Osteoblast (primary cell): ENCODE measurements around the gene MROH2A. TPM values are rescaled to one million over a fixed set of nuclear protein-coding genes. Genes with fewer than 3 reads are reported as not detected.
"Not testable (repeated sequence)": the region's sequence is repeated elsewhere in the genome, so short reads cannot be mapped to it uniquely, and the experiment has no call there.

Experiments
- DNase-seq: peaks from one replicate; pipeline ENCODE4 v3.0.0; 2011; ENCODE audit warnings: low spot score, mixed read lengths; ENCODE audit not compliant: insufficient read length; ENCODE audit errors: missing footprints
- H2AFZ ChIP-seq: 2 replicates; pipeline ENCODE4 v1.6.0; 2011; ENCODE audit warnings: mild to moderate bottlenecking, low read length
- H3K27ac ChIP-seq: 2 replicates; pipeline ENCODE4 v1.5.1; 2011; ENCODE audit warnings: mild to moderate bottlenecking, low read depth, low read length, moderate library complexity
- H3K27me3 ChIP-seq: 2 replicates; pipeline ENCODE4 v1.6.0; 2012; ENCODE audit warnings: mild to moderate bottlenecking, control low read depth, inconsistent platforms, low read length, moderate library complexity; ENCODE audit not compliant: insufficient read depth
- H3K36me3 ChIP-seq: 2 replicates; pipeline ENCODE4 v1.5.1; 2011; ENCODE audit warnings: mild to moderate bottlenecking, low read length, control low read depth, moderate library complexity; ENCODE audit not compliant: insufficient read depth
- H3K4me1 ChIP-seq: 2 replicates; pipeline ENCODE4 v1.5.1; 2011; ENCODE audit warnings: mild to moderate bottlenecking, low read length, control low read depth, moderate library complexity; ENCODE audit not compliant: insufficient read depth
- H3K4me2 ChIP-seq: 2 replicates; pipeline ENCODE4 v1.6.0; 2011; ENCODE audit warnings: mild to moderate bottlenecking, low read length; ENCODE audit not compliant: insufficient read depth
- H3K4me3 ChIP-seq: fragments of 200-600 bp; sonication (generic); 3 replicates; pipeline ENCODE4 v1.5.1; 2012; ENCODE audit warnings: mild to moderate bottlenecking, low read length, inconsistent platforms; ENCODE audit not compliant: insufficient read depth
- H3K79me2 ChIP-seq: 2 replicates; pipeline ENCODE4 v1.6.0; 2012; ENCODE audit warnings: mild to moderate bottlenecking, low read length, control low read depth, inconsistent platforms; ENCODE audit not compliant: insufficient read depth
- H3K9me3 ChIP-seq: 2 replicates; pipeline ENCODE4 v1.5.1; 2011; ENCODE audit warnings: low read depth, low read length, control low read depth
- H4K20me1 ChIP-seq: 2 replicates; pipeline ENCODE4 v1.6.0; 2012; ENCODE audit warnings: mild to moderate bottlenecking, low read length, control low read depth; ENCODE audit not compliant: insufficient read depth
- total RNA-seq: library from RNA; depleted of rRNA; stranded (reverse); fragments of >200 nt; gene quantifications from 2 replicates; pipeline ENCODE4 v1.2.3, GENCODE V29; 2012
- TF ChIP-seq, protein P1 (sequence below): IDR thresholded peaks from 2 replicates; pipeline ENCODE4 v1.5.1; 2011; ENCODE audit warnings: mild to moderate bottlenecking, low read depth, low read length, moderate library complexity; ENCODE audit errors: extremely low read depth

MROH2A gene
- total RNA-seq, 1 donor, result not detected

DNA sequence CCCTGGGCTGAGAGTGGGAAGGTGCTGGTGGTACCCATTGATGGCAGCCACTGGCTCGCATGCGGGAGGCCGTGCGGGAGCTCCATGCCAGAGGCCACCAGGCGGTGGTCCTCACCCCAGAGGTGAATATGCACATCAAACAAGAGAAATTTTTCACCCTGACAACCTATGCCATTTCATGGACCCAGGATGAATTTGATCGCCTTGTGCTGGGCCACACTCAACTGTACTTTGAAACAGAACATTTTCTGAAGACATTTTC lies 30.9 kb upstream of the MROH2A start:
- H3K79me2 ChIP-seq, result no peaks in the 10 kb centered on the region
- H3K4me2 ChIP-seq, result no peak overlapping the region
- H3K36me3 ChIP-seq, result no peaks in the 10 kb centered on the region
- no peak overlapping the region for H2AFZ ChIP-seq
- H3K27ac ChIP-seq, result no peak overlapping the region
- no peak for DNase-seq
- no peak overlapping the region for H3K4me3 ChIP-seq
- TF ChIP-seq, protein P1, sequence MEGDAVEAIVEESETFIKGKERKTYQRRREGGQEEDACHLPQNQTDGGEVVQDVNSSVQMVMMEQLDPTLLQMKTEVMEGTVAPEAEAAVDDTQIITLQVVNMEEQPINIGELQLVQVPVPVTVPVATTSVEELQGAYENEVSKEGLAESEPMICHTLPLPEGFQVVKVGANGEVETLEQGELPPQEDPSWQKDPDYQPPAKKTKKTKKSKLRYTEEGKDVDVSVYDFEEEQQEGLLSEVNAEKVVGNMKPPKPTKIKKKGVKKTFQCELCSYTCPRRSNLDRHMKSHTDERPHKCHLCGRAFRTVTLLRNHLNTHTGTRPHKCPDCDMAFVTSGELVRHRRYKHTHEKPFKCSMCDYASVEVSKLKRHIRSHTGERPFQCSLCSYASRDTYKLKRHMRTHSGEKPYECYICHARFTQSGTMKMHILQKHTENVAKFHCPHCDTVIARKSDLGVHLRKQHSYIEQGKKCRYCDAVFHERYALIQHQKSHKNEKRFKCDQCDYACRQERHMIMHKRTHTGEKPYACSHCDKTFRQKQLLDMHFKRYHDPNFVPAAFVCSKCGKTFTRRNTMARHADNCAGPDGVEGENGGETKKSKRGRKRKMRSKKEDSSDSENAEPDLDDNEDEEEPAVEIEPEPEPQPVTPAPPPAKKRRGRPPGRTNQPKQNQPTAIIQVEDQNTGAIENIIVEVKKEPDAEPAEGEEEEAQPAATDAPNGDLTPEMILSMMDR, result no peak
- no peaks in the 10 kb centered on the region for H4K20me1 ChIP-seq
- H3K9me3 ChIP-seq, result peaks cover 3% of the 10 kb centered on the region
- peaks cover 3% of the 10 kb centered on the region for H3K4me1 ChIP-seq
- peaks cover 6% of the 10 kb centered on the region for H3K27me3 ChIP-seq

DNA sequence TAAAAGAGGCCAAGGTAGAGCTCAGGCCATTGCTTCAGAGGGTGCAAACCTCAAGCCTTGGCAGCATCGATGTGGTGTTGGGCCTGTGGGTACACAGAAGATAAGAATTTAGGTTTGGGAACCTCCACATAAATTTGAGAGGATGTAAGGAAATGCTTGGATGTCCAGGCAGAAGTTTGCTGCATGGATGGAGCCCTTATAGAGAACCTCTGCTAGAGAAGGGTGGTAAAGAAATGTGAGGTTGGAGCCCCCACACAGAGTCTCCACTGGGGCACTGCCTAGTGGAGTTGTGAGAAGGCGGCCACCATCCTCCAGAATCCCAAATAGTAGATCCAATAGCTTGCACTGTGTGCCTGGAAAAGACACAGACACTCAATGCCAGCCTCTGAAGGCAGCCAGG lies 27.4 kb upstream of the MROH2A start:
- H3K4me1 ChIP-seq, H3K9me3 ChIP-seq, DNase-seq, H3K4me3 ChIP-seq, H3K27me3 ChIP-seq, H2AFZ ChIP-seq, H4K20me1 ChIP-seq, H3K79me2 ChIP-seq, H3K27ac ChIP-seq, H3K4me2 ChIP-seq, H3K36me3 ChIP-seq: not testable (repeated sequence)

DNA sequence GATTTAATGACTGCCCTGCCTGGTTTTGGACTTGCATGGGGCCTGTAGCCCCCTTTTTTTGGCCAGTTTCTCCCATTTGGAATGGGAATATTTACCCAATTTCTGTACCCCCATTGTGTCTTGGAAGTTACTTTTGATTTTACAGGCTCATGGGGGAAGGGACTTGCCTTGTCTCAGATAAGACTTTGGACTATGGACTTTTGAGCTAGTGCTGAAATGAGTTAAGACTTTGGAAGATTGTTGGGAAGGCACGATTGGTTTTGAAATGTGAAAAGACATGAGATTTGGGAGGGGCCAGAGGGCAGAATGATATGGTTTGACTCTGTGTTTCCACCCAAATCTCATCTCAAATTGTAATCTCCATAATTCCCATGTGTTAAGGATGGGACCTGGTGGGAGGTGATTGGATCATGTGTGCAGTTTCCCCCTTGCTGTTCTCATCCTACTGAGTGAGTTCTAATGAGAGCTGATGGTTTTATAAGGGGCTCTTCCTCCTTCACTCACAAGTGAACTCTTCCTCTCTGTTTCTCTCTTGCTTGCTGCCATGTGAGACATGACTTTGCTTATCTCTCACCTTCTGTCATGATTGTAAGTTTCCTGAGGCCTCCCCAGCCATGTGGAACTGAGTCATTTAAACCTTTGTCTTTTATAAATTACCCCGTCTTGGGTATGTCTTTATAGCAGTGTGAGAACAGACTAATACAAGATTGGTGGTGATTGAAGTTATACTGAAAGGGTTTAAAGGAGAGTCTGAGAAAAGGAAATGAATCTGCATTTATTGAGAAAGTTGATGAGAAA lies 26.7 kb upstream of the MROH2A start:
- H3K4me2 ChIP-seq, H3K27me3 ChIP-seq, H3K36me3 ChIP-seq, H3K79me2 ChIP-seq, H3K27ac ChIP-seq, DNase-seq, H2AFZ ChIP-seq, H4K20me1 ChIP-seq, H3K4me1 ChIP-seq, H3K4me3 ChIP-seq, H3K9me3 ChIP-seq: not testable (repeated sequence)

DNA sequence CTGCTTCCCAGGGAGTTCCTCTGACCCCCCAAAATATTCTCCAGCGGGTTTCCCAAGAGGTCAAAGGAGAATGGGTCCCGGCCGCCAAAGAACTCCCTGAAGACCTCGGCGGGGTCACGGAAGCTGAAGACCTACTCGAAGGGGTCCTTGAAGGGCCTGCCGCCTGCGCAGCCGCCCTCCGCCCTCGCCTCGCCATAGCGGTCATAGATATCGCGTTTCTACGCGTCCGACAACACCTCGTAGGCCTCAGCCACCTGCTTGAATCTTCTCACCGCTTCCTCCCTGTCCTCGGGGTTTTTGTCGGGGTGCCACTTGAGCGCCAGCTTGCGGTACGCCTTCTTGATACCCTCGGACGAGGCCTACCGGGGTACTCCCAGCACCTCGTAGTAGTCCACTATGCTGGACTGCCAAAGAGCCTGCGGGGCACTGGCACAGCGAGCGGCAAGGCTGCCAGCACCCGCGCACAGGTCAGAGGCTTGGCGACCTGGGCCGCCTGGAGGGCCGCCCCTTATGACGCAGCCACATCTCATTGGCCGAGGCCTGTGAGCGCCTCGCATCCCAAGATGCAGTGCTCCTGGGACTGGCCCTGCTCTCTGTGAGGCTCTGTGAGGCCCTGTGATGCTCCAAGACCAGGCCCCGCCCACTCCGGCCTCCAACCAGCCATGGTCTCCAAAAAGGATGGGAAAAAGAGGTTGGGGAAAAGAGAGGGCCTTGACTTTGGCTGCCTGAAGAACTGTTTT lies 23.1 kb upstream of the MROH2A start:
- H3K9me3 ChIP-seq, result peaks cover 3% of the 10 kb centered on the region
- H3K4me3 ChIP-seq, result no peak overlapping the region
- H4K20me1 ChIP-seq, result no peaks in the 10 kb centered on the region
- peaks cover 3% of the 10 kb centered on the region for H3K27me3 ChIP-seq
- no peak overlapping the region for H2AFZ ChIP-seq
- TF ChIP-seq, protein P1, result no peak
- H3K4me1 ChIP-seq, result peaks cover 5% of the 10 kb centered on the region
- H3K79me2 ChIP-seq, result no peaks in the 10 kb centered on the region
- no peak overlapping the region for H3K4me2 ChIP-seq
- H3K27ac ChIP-seq, result no peak overlapping the region
- DNase-seq, result no peak
- H3K36me3 ChIP-seq, result no peaks in the 10 kb centered on the region
